GM03348 (cell line): ENCODE data around the gene AMIGO1.

Source experiments
- DNase-seq: peaks from one replicate; pipeline ENCODE4 v3.0.0; 2012; ENCODE audit warnings: low spot score

Gene AMIGO1, protein sequence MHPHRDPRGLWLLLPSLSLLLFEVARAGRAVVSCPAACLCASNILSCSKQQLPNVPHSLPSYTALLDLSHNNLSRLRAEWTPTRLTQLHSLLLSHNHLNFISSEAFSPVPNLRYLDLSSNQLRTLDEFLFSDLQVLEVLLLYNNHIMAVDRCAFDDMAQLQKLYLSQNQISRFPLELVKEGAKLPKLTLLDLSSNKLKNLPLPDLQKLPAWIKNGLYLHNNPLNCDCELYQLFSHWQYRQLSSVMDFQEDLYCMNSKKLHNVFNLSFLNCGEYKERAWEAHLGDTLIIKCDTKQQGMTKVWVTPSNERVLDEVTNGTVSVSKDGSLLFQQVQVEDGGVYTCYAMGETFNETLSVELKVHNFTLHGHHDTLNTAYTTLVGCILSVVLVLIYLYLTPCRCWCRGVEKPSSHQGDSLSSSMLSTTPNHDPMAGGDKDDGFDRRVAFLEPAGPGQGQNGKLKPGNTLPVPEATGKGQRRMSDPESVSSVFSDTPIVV

DNA sequence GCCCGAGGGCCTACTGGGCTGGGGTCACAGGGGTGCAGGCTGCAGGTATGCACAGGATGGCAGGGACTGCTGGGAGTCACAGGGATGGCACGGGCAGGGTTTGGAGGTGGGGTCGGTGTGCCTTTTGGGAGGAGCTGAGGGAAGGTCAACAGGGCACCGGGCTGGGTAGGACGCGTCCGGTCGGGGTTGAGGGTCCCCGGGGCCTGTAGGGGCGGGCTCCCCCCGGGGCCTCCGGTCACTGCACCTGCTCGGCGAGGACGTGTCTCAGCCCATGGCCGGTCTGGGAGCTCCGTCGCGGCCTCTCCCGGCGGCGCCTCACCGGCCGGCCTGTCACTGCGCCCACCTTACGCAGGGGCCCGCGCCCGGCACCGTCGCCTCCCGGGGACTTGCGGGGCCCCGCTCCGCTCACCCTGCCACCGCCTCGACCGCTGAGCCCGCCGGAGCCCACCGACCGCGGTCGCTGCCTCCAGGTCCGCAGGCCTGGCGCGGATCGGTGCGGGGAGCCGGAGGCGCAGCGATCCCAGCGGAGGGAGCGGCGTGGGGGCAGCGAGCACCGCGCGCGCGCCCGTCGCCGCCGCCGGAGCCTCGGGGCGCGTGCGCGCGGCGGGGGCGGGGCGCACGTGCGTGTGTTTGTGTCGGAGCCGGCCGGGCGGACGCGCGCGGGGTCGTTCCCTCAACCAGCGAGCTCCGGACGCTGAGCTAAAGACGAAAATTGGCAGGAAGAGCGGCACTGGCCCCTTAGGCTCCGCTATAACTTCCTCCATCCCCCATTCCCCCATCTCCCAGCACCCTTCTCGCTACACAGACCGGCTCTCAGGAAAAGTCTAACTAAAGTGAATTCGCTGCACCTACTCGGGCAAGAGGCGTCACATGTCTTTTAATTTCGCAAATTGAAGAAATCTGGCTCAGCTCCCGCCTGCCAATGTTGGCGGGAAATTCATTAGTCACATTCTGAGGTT lies at the start of gene AMIGO1:
Gene AMIGO1 (minus strand): TSS at position 552 of the 959 bp plus-strand sequence. CDS start 815 bp downstream, outside the sequence.
- DNase-seq: peak; percentile 95

DNA sequence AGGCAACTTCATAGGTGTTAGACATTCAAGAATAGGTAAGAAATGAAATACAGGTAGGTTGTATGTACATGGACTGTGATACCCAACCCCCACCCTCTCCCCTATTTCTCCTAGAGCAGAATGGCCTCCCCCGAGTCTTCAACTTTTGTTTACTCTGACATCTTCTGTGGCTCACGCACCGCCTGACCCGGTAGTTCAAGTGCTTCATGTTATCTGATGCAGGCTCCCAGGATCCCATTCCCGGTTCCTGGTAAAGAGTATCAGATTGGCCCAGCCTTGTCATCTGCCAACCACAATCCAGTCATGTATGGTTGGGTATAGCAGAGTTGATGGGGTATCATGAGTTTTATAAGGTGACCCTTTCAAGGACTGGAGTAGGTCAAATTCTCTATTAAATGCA lies 48.0 kb upstream of the AMIGO1 start:
- no peak for DNase-seq

DNA sequence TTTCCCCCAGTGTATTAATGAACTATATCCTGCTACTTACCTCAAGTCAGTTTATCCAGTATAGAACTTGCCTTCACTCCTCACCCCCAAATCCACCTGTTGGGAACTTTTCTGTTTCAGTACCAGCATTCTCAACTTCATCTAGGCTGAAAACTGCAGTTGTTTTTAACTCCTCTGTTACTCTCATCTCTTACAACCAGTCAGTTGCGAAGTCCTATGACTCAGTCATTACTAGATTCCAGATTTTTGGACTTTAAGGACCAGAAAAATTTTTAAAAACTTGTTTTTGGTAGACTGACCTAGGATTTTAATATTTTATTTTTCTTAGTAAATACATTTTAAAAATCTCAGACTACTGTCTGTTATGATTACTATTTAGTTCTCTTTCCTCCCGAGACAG lies 47.0 kb upstream of the AMIGO1 start:
- DNase-seq: no peak

DNA sequence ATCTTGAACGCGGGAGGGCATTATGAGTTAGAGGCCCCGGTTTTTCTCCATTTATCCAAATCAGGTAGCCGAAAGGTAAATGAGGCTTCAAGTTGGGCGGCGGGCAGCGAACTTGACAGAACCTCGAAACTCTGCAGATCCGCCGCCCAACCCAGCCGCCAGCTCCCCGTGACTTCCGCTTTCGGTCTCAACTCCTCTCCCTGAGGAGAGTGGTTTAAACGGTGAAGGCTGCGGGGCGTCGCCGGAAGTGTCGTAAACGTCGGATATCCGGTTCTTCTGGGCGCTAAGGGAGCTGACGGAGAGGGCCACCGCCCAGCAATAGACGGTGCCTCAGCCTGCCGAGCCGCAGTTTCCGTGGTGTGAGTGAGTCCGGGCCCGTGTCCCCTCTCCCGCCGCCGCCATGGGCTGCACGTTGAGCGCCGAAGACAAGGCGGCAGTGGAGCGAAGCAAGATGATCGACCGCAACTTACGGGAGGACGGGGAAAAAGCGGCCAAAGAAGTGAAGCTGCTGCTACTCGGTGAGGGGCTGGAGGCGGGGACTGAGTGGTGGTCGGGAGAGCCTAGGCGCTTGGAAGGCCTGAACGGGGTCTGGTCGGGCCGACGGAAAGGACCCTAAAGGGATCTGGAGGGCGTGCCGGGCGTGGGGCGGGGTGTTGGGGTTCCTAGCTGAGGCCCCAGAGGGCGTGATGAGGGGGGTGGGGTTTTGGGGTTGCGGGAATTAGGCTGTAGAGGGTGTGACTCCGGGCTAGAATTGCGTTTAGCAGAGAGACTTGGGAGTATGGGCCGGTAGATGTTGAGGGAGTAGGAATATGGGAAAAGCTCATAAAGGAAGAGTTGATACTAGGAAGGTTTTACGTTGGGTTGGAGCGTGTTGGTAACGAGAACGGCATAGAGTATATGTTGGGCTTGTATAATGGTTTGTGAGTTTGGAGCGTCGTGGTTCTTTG lies 39.1 kb upstream of the AMIGO1 start, which contains the start of gene GNAI3:
Gene GNAI3 (plus strand): TSS at position 295 of the 947 bp plus-strand sequence. CDS start 106 bp downstream, at position 401.
- peak; percentile 95 for DNase-seq

DNA sequence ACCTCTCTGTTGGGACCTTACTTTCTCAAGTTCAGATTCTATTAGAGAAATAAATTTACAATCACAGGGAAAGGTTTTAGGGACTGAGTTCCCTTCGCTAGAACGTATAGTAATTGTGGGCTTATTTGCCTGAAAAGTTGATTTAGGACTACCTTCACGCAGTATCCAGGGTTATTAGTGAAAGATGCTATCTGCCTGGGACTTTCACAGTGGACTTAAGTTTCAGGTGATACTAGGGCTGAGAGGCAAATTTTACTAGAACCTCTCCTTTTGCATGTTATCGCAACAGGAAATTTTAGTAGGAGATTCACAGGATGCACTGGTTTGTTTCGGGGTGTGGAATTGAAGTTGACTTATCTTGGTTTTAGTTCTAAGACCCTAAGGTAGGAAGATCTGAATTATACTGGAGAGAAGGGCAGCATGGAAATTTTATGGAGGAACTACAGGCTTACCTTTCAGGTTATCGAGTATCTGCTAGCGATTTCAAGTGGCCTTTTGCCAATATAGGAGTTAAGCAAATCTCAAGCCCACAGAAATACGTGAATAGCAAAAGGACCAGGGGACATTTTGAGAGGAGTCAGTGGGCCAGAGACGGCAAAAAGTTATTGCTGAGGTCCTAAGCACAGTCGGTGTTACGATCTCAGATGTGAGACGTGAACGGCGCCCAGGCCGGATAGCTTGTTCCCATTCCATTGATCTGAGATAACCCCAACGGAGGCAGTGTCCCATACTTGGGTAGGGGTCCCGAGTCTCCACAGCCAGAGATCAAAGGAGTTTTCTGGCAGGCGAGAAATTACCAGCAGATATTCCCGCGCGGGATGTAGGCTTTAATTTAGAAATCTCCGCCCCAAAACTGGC lies 38.2 kb upstream of the AMIGO1 start:
- DNase-seq: no peak

DNA sequence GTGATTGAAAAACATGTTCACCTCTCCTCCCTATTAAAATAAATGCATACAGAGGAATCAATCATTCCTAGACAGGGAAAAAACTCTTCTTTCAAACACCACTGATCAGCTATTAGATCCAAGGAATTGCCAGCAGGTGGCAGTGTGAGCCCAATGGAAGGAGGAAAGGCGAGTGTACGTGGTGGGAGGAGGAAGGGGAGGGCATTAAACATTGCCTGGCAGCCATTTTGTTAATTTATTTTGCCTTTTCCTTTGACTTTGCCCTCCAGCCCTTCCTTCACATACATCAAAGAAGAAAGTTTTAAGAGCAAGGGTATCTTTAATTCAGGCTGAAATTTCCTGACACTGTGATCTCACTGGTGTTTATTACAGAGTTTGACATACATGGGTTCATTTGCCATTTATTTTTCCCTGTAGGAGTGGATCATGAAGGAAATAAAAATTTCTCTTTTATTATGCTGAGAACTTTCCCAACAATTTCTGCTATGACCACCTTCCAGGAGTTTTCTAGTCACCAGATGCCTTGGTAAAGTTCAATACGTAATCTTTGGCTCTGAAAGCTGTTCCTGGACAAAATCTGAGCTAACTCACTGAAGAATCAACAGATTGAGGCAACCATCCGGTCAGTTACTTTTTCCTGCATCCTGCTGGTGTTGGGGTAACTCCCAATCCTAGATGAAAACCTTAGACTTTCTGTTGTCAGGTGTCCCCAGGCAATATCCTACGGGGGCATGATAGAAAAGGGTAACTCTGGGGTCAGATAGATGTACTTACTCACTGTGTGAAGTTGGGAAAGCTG lies 37.0 kb upstream of the AMIGO1 start:
- DNase-seq: peak; percentile 93

DNA sequence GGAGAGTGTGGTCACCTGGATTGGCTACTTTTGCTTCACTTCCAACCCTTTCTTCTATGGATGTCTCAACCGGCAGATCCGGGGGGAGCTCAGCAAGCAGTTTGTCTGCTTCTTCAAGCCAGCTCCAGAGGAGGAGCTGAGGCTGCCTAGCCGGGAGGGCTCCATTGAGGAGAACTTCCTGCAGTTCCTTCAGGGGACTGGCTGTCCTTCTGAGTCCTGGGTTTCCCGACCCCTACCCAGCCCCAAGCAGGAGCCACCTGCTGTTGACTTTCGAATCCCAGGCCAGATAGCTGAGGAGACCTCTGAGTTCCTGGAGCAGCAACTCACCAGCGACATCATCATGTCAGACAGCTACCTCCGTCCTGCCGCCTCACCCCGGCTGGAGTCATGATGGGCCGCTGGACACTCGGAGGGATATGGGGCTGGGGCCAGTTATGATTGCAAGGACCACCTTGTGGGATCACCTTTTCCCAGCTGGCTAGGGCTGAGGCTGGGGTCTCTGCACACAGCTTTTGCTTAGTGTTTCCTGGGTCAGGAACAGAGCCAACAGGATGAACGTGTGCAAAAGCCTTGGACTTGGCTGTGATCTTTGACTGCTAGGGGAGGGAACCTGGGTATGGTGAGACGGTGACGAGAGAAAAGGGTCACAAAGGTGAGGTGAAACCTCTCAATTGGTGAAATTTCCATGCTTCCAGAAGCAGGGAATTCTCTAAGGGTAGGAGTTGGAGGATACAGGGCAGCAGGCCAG lies 34.6 kb upstream of the AMIGO1 start:
- no peak for DNase-seq

DNA sequence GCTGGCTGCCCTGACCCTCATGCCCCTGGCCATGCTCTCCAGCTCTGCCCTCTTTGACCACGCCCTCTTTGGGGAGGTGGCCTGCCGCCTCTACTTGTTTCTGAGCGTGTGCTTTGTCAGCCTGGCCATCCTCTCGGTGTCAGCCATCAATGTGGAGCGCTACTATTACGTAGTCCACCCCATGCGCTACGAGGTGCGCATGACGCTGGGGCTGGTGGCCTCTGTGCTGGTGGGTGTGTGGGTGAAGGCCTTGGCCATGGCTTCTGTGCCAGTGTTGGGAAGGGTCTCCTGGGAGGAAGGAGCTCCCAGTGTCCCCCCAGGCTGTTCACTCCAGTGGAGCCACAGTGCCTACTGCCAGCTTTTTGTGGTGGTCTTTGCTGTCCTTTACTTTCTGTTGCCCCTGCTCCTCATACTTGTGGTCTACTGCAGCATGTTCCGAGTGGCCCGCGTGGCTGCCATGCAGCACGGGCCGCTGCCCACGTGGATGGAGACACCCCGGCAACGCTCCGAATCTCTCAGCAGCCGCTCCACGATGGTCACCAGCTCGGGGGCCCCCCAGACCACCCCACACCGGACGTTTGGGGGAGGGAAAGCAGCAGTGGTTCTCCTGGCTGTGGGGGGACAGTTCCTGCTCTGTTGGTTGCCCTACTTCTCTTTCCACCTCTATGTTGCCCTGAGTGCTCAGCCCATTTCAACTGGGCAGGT lies 33.9 kb upstream of the AMIGO1 start:
- no peak for DNase-seq

DNA sequence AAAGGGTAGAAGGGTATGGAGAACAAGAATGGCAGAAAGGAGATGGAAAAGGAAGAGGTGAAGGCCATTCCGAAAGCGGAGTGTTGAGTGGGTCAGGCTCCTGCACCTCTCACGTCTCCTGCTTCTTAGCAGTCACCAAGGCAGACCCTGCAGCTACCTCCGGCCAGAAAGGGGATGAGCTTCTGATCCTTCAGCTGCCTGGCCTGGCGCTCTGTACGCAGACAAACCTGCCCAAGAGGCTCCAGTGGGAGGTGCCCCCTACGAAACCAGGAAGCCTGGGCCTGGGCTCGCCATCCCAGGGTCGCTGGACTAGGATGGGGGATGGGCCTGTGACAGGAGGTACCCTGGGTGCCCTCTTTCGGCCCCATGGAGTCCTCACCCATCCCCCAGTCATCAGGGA lies 33.1 kb upstream of the AMIGO1 start:
- no peak for DNase-seq

DNA sequence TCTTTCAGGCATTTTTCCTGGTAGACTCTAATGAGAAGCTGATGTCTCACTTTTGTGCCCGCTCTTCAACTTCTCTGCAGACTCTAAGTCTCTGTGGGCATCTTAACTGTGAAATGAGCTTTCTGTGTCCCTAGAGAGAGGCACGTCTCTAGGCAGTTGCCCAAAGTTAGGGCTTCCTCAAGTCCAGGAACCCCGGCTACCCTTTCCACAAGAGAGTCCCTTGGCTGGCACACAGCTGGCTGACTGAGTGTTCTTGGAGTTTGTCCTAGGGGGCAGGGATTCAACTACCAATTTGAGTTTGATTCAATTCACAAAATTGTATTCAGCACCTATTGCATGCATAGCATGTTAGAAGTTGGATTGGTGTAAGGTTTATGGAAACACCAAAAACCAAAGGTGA lies 31.6 kb upstream of the AMIGO1 start:
- no peak for DNase-seq

DNA sequence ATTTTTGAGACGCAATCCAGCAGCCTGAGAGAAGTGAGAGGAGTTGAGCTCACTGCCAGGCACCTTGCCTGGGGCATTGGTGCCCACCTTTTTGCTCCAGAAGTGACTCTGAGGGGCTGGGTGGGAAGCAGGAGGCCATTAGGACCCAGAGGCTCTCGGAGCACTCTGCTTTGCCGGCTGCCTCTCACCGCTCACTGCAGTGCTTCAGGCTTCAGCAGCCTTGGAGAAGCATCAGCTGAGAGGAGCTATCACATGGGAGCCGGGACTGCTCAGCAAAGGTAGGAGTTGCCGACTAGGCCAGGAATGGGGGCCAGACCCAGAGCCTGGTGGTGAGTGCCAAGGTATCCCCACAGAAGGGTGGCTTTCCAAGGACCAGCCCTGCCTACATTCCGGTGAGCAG lies 30.1 kb upstream of the AMIGO1 start, which contains the start of gene GPR61:
Gene GPR61 (plus strand): TSS at position 197 of the 400 bp plus-strand sequence. CDS start 3,151 bp downstream, outside the sequence.
- DNase-seq: no peak

DNA sequence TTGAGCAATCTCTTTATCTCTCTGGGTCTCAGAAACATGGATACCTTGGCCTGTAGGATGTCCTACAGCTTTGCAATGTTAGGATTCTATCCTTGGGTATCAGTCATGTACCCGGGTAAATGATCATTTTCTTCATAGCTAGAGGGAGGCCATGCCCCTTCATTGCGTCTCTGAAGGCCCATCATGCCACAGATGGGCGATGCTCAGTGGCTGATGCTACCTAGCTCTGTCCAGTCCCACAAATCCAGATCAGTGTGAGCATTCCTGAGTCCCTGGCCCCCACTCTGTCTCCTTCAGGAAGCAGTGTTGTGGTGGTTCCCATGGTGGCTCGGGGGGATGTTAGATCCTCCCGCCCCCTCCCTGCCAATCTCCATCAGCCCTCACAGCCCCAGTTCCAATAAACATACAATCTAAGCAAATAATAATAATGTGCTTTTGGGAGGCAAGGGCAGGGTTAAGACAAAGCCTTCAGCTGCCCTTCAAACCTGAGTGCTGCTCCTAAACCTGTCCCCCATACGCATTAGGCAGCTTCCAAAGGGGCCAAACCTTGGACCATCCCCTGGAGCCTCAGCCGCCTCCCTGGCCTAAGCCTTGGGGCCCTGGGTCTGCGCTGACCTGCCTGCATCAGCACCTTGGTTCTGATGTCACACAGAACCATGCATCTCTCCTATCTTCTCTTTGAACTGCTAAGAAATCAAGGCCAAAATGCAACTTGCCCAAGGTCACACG lies 29.5 kb upstream of the AMIGO1 start:
- DNase-seq: no peak

DNA sequence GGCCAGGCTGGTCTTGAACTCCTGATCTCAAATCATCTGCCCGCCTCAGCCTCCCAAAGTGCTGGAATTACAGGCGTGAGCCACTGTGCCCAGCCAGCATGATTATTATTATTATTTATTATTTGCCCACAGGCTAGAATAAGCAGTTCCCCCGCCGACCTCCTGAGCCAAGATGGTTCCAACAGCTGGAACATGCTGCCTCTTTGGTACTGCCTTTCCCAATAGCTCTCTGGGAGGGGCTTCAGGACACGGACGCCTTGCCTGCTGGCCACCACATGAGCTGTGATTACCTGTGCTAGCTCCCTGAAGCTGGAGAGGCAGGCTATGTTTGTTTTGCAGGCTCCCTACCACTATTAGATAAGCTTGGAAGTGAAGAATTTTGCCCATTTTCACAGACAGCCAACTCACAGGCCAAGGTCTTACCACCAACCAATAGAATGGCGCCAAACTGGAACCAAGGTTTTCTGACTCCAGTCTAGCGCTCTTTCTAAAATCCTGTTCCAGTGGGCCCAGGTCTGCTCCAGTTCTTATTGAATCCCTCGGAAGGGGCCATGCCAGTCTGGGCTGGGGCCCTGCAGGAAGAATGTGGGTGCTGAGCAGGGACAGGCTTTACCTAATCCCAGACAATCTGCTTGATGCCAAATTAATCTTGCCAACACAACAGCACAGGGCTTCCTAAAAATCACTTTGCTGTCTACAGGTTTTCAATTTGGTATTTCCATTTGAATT lies 28.1 kb upstream of the AMIGO1 start:
- no peak for DNase-seq

DNA sequence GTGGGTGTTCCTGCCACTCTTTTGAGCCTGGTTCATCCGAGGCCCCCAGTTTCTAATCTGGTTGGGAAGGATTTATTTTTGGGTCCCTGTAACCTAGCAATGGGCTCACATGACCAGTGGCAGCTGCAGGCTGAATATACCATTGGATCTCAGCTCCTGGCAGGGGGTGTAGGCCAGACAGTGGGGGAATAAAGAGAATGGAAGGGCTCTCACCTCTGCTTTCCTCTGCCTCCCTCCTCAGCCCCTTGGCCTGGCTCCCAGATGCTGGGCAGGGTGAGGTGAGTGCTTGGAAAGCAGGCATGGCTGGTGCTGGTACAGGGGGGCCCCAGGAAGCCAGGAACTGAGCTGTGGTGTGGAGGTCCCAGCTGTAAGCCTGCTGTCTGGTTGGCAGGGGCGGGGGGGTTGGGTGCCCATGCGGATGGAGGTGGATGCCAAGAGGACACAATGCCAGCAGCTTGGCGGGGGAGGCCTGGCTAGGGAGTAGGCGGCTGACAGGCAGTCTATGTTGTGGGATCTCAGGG lies 26.5 kb upstream of the AMIGO1 start:
- DNase-seq: no peak

DNA sequence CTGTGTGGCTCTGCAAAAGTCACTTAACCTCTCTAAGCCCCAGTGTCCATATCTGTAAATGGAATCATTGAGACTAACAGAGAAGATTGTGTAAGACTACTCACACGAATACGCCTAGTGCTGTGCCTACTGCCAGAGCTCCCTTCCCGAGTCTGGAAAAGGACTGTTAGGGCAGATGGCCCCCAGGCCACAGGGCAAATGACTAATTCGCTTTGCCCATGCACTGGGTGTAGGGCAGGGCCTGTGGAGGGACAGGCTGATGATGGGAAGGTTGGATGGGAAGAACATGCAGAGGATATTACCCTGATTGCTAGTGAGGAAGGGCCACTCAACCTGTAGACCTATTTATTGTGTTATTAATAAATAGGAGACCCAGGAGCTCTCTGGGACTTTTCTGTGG lies 26.0 kb upstream of the AMIGO1 start:
- DNase-seq: no peak

DNA sequence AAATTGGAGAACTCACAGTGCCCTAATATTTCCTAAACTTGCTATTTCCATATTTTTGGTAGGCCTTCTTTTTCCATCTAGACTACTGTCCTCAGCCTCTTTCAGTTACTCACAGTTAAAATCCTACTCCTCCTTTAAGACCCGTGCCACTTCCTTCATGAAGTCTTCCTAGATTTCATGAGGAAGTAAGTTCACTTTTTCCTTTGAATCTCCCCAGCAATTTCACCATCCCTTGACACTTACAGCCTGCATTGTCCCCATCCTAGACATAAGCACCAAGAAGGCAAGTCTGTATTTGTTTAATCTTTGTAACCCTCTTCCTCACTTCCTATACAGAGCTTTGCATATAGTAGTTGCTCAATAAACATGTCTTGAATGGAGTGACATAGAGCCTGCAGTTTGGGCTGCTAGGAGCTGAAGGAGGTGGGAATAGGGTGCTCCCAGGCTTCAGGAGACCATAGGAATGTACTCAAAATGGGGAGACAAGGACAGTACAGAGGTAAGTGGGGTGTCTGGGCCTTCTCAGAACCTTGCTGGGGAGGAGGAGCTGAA lies 24.9 kb upstream of the AMIGO1 start:
- no peak for DNase-seq
